ENCODE results near the gene IER5L. TPM values are rescaled to one million over a fixed set of nuclear protein-coding genes. Genes with fewer than 3 reads are reported as not detected.

IER5L gene
- 11.7 and 12.2 TPM in 2 replicates for total RNA-seq

DNA sequence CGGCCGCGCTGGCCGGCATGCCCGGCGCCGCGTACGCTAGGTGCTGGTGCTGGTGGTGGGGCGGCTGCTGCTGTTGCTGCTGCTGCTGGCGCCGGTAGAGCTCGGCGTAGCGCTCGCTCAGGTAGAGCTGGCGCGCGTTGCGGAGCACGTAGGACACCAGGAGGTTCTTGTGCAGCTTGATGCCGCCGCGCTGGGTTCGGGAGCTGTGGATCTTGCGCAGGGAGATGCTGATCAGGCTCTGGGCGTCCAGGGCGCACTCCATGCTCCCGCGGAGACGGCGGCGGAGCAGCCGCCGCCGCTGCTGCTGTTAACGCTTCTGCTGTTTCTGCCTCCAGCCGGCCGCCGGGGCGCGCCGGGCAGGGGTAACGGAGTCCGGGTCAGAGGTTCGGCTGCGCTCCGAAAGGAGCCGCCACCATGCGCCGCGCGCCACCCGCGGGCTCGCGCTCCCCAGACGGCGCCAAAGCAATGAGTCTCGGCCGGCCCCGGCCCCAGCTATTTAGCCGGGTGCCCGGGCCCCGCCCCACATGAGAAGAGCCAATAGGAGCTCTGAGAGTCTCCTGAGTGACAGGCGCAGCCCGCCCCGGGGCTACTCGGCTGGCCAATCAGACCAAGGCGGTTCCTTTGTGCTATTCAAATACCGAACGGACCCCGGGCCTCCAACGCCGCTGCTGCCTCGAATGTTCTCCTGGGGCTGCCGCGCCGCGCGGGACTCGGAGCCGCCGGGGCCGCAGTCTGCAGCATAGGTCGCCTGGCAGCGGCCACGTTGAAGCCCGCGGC, at the start of gene IER5L:
TSS of gene IER5L (minus strand) at position 471 of the 777 bp plus-strand sequence. CDS start at position 262, 209 bp downstream.
- Mint-ChIP-seq H3K4me3 (peak within 1 kb of the TSS; percentile 92), H3K27ac (peak within 1 kb of the TSS; percentile 89), H3K9me3 (no peaks in the 10 kb centered on the region), H3K27me3 (peaks cover 10% of the 10 kb centered on the region), H3K36me3 (ENCODE audit: low read depth) (no peaks in the 10 kb centered on the region), H3K4me1 (peaks cover 11% of the 10 kb centered on the region)
- intact Hi-C loops (cut with micrococcal nuclease): loop anchor here (1.0 to 5.0 kb wide), 8 partner anchors 38 to 1111 kb away; partner anchors contain the start of genes NAIF1 and SLC25A25
- peak; percentile 99 for DNase-seq

DNA sequence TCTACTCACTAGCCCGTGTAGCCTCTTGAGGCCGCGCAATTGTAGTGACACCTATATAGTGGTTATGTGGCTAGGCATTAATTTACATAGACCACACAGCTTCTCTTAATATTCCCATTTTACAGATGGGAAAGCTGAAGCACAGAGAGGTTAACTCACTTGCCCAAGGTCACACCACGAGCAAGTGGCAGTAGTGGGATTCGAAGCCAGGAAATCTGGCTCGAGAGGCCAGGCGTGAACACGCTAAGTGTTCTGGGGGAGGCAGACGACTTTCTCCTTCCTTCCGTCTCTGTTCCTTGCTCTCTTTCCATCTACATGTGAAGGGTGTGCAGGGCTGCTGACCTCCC, 49.8 kb upstream of the IER5L start:
- DNase-seq: no peak
- Mint-ChIP-seq H3K4me3 (no peak overlapping the region), H3K36me3 (ENCODE audit: low read depth) (no peaks in the 10 kb centered on the region), H3K27me3 (no peaks in the 10 kb centered on the region), H3K27ac (no peak overlapping the region), H3K4me1 (peaks cover 17% of the 10 kb centered on the region), H3K9me3 (peaks cover 5% of the 10 kb centered on the region)
- intact Hi-C loops (cut with micrococcal nuclease): no loop called here

GRCh38 chr9:129225815-129226214, 47.8 kb upstream of the IER5L start:
- H3K27ac Mint-ChIP-seq: peak overlapping the region; percentile 51
- intact Hi-C loops (cut with micrococcal nuclease): no loop called here
- no peaks in the 10 kb centered on the region for H3K27me3 Mint-ChIP-seq

GRCh38 chr9:129225490-129225778, 47.4 kb upstream of the IER5L start:
- intact Hi-C loops (cut with micrococcal nuclease): no loop called here

More at GRCh38 chr9:129225815-129226214, 47.8 kb upstream of the IER5L start:
- Mint-ChIP-seq H3K36me3 (ENCODE audit: low read depth) (no peaks in the 10 kb centered on the region), H3K4me3 (peak overlapping the region; percentile 62), H3K4me1 (peaks cover 20% of the 10 kb centered on the region), H3K9me3 (no peaks in the 10 kb centered on the region)
- DNase-seq: peak; percentile 83

DNA sequence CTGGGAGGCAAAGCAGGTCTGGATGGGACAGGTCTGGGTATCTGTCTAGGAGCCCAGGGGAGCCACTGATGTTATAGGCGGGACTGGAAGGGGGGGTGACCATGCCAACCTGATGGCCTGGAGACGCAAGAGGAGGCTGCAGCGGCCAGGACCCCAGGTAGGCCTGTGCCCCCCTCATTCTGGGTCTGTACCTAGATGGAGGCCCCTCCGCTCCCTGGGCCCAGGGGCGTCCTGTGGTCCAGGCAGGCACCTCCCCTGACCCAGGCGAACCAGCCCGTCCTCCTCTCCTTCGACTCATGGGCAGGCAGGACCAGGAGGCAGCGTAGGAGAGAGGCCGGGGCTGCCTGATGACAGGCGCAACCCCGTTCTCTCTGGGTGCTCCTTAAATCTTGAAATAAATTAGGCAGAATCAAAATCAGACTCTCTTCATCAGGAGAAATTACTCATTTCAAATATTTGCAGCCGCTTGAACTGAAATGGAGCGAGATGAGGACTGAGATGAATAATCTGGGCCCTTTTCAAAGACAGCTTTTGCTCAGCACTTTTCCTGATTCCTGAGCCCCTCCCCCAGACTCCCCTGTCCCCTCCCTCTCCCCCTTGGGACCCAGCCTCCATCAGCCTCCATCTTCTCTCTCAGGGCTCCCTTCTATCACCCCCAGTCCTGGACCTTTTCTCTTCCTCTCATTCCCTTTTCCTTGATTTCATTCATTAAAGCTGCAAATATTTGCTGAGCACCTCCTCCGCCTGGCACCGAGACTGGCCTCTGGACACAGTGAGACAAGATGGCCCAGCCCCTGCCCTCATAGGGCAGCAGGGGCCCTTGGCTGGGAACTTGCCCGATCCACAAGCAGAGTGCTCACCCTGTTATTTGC, 46.8 kb upstream of the IER5L start:
- Mint-ChIP-seq H3K27ac (peak overlapping the region; percentile 3), H3K4me1 (peaks cover 23% of the 10 kb centered on the region), H3K27me3 (no peaks in the 10 kb centered on the region), H3K4me3 (no peak overlapping the region), H3K36me3 (ENCODE audit: low read depth) (no peaks in the 10 kb centered on the region), H3K9me3 (no peaks in the 10 kb centered on the region)
- intact Hi-C loops (cut with micrococcal nuclease): no loop called here
- DNase-seq: no peak

More at GRCh38 chr9:129225490-129225778, 47.4 kb upstream of the IER5L start:
- no peaks in the 10 kb centered on the region for H3K9me3 Mint-ChIP-seq
- no peaks in the 10 kb centered on the region for H3K27me3 Mint-ChIP-seq
- peaks cover 22% of the 10 kb centered on the region for H3K4me1 Mint-ChIP-seq
- no peaks in the 10 kb centered on the region for H3K36me3 Mint-ChIP-seq (ENCODE audit: low read depth)
- no peak overlapping the region for H3K4me3 Mint-ChIP-seq
- DNase-seq: no peak
- no peak overlapping the region for H3K27ac Mint-ChIP-seq

DNA sequence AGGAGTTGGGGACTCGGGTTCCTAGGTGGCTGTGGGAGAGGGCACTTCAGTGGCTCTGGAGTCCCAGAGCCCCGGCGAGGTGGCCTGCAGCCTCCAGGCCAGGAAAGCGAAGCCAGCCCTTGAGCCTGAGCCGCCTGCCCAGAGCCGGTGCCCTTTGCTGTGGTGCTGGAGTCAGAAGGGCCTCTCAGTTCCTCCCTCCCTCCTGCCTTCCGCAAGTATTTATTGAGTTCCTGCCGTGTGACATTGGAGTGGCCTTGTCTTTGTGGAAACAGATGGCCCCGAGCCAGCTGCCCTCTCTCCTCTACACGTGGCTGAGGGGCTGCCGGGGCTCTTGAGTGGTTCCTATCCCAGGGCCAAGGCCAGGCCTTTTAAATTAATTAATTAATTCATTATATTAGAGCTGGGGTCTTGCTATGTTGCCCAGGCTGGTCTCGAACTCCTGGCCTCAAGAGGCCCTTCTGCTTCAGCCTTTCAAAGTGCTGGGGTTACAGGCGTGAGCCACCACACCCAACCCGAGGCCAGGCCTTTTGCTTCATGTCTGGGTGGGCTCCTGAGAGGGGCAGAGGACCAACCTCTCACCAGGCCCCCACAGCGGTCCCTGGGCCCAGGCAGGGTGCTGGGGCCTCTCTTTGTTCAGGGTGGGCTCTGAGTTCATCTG, 45.6 kb upstream of the IER5L start:
- H3K27ac Mint-ChIP-seq: no peak overlapping the region
- H3K4me1 Mint-ChIP-seq: peaks cover 23% of the 10 kb centered on the region
- DNase-seq: no peak

GRCh38 chr9:129222819-129223218, 44.8 kb upstream of the IER5L start:
- peaks cover 23% of the 10 kb centered on the region for H3K4me1 Mint-ChIP-seq
- H3K27ac Mint-ChIP-seq: no peak overlapping the region
- no peaks in the 10 kb centered on the region for H3K27me3 Mint-ChIP-seq
- H3K9me3 Mint-ChIP-seq: no peaks in the 10 kb centered on the region
- no peak overlapping the region for H3K4me3 Mint-ChIP-seq
- intact Hi-C loops (cut with micrococcal nuclease): no loop called here
- DNase-seq: no peak
- H3K36me3 Mint-ChIP-seq (ENCODE audit: low read depth): no peaks in the 10 kb centered on the region

More for the DNA sequence above, 45.6 kb upstream of the IER5L start:
- Mint-ChIP-seq H3K27me3 (no peaks in the 10 kb centered on the region), H3K36me3 (ENCODE audit: low read depth) (no peaks in the 10 kb centered on the region), H3K9me3 (no peaks in the 10 kb centered on the region), H3K4me3 (no peak overlapping the region)
- intact Hi-C loops (cut with micrococcal nuclease): no loop called here

DNA sequence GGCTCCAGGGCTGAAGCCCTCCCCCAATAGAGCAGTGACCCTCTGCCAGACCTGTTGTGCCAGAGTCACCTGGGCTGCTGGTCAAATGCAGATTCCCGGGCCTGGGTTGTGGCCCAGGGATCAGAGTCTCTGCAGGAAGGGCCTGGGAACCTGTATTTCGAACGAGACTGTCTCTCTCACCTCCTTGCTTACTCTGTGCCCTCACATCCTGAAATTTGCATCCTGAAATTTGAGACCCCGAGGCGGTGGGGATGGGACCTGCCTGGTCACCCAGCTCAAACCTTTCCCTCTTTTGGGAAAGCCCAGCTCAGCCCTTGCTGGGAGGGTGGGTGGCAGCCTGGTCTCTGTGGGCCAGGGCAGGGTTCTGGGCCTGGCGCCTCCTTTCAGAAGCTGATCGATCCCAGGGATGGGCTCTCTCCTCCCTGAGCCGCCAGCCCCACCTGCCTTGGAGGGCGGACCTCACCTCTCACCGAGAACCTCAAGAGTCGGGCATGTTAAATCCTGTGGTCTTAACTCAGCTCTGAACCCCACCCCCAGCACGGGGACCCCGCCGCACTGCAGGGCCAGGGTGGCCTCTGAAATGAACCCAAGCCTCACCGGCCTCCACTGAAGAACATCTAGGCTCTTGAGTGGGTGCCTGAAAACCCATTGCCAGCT, 44.0 kb upstream of the IER5L start:
- no peaks in the 10 kb centered on the region for H3K9me3 Mint-ChIP-seq
- H3K27ac Mint-ChIP-seq: no peak overlapping the region
- H3K36me3 Mint-ChIP-seq (ENCODE audit: low read depth): no peaks in the 10 kb centered on the region
- no peak overlapping the region for H3K4me3 Mint-ChIP-seq
- intact Hi-C loops (cut with micrococcal nuclease): no loop called here
- H3K27me3 Mint-ChIP-seq: no peaks in the 10 kb centered on the region
- H3K4me1 Mint-ChIP-seq: peaks cover 23% of the 10 kb centered on the region
- DNase-seq: no peak

DNA sequence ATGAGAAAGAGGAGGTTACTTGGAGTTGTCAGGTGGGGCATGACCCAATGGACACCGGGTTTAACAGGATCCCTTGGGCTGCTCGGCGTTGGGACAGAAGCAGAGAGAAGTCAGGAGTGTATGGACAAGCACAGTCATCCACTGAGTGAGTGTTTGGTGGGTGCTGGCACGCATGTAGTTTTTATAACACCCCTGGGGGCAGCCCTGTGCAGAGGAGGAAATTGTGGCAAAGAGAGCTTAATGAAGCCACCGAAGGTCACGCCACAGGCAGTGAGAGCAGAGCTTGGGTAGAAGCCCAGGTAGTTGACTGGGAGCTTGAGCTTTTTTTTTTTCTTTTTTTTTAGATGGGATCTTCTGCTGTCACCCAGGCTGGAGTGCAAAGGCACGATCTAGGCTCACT, 43.2 kb upstream of the IER5L start:
- Mint-ChIP-seq H3K9me3 (no peaks in the 10 kb centered on the region), H3K4me1 (peaks cover 21% of the 10 kb centered on the region), H3K27me3 (no peaks in the 10 kb centered on the region), H3K4me3 (no peak overlapping the region), H3K27ac (no peak overlapping the region), H3K36me3 (ENCODE audit: low read depth) (no peaks in the 10 kb centered on the region)
- DNase-seq: no peak
- intact Hi-C loops (cut with micrococcal nuclease): no loop called here

GRCh38 chr9:129220771-129221170, 42.7 kb upstream of the IER5L start:
- no peak overlapping the region for H3K4me3 Mint-ChIP-seq
- no peaks in the 10 kb centered on the region for H3K36me3 Mint-ChIP-seq (ENCODE audit: low read depth)
- H3K9me3 Mint-ChIP-seq: no peaks in the 10 kb centered on the region
- H3K4me1 Mint-ChIP-seq: peaks cover 18% of the 10 kb centered on the region
- intact Hi-C loops (cut with micrococcal nuclease): no loop called here
- H3K27me3 Mint-ChIP-seq: no peaks in the 10 kb centered on the region
- H3K27ac Mint-ChIP-seq: no peak overlapping the region
- DNase-seq: no peak

DNA sequence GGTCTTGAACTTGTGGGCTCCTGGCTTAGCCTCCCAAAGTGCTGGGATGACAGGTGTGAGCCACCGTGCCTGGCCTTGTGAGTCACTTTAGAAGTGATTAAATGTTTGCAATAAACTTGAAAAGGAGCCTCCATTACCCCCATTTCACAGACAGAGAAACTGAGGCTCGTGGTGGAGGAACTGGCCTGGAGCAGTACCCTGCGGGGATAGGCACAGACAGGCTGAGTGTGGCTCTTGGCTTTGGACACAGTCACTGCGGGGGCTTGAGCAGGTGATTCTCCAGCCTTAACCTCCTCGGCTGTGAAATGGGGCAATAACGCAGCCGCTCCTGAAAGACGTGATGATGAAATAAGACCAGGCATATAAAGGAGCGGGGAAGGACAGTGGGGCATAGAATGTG, 40.9 kb upstream of the IER5L start:
- H3K36me3 Mint-ChIP-seq (ENCODE audit: low read depth): no peaks in the 10 kb centered on the region
- no peaks in the 10 kb centered on the region for H3K27me3 Mint-ChIP-seq
- H3K4me3 Mint-ChIP-seq: no peak overlapping the region
- intact Hi-C loops (cut with micrococcal nuclease): no loop called here
- peaks cover 9% of the 10 kb centered on the region for H3K4me1 Mint-ChIP-seq
- no peaks in the 10 kb centered on the region for H3K9me3 Mint-ChIP-seq
- DNase-seq: no peak
- H3K27ac Mint-ChIP-seq: no peak overlapping the region

DNA sequence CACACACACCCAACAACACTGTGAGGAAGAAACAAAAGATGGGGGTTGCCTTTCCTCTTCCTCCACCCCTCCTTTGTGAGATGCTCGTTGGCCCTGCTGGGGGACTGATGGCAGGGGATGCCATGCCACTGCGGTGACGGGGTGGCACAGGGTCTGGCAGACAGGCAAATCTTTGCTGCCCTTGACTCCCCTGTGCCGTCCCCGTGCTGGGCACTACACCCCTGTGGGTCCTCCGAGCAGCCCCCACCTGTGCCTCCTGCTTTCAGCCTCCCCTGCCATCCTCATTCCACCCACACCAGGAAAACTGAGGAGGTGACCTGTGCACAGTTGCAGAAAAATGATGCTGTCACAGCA, 40.2 kb upstream of the IER5L start:
- Mint-ChIP-seq H3K9me3 (no peaks in the 10 kb centered on the region), H3K4me3 (no peak overlapping the region), H3K27me3 (no peaks in the 10 kb centered on the region), H3K27ac (no peak overlapping the region), H3K36me3 (ENCODE audit: low read depth) (no peaks in the 10 kb centered on the region), H3K4me1 (peaks cover 9% of the 10 kb centered on the region)
- DNase-seq: no peak
- intact Hi-C loops (cut with micrococcal nuclease): no loop called here

- intact Hi-C loops (cut with micrococcal nuclease): no loop called here
- H3K36me3 Mint-ChIP-seq (ENCODE audit: low read depth): no peaks in the 10 kb centered on the region
- H3K27ac Mint-ChIP-seq: no peak overlapping the region
- no peaks in the 10 kb centered on the region for H3K9me3 Mint-ChIP-seq
- no peaks in the 10 kb centered on the region for H3K27me3 Mint-ChIP-seq
- H3K4me1 Mint-ChIP-seq: peaks cover 4% of the 10 kb centered on the region
- H3K4me3 Mint-ChIP-seq: no peak overlapping the region
- no peak for DNase-seq
Observed at GRCh38 chr9:129213551-129213950, 35.5 kb upstream of the IER5L start.

Measured in activated CD4-positive, alpha-beta T cell treated with anti-CD3 and anti-CD28 coated beads, Interleukin-2, amount 10 ng/mL, durations not matched to agents 24 days and 14 days (primary cell).